GM18517 (cell line): ENCODE data around the gene CREBZF.

Source experiments
- ATAC-seq: cut with Tn5 transposase; IDR thresholded peaks from one replicate; pipeline ENCODE4 v1.9.1; 2021; ENCODE audit warnings: mild to moderate bottlenecking, moderate library complexity; ENCODE audit not compliant: unreplicated experiment

The CREBZF gene, protein sequence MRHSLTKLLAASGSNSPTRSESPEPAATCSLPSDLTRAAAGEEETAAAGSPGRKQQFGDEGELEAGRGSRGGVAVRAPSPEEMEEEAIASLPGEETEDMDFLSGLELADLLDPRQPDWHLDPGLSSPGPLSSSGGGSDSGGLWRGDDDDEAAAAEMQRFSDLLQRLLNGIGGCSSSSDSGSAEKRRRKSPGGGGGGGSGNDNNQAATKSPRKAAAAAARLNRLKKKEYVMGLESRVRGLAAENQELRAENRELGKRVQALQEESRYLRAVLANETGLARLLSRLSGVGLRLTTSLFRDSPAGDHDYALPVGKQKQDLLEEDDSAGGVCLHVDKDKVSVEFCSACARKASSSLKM

DNA sequence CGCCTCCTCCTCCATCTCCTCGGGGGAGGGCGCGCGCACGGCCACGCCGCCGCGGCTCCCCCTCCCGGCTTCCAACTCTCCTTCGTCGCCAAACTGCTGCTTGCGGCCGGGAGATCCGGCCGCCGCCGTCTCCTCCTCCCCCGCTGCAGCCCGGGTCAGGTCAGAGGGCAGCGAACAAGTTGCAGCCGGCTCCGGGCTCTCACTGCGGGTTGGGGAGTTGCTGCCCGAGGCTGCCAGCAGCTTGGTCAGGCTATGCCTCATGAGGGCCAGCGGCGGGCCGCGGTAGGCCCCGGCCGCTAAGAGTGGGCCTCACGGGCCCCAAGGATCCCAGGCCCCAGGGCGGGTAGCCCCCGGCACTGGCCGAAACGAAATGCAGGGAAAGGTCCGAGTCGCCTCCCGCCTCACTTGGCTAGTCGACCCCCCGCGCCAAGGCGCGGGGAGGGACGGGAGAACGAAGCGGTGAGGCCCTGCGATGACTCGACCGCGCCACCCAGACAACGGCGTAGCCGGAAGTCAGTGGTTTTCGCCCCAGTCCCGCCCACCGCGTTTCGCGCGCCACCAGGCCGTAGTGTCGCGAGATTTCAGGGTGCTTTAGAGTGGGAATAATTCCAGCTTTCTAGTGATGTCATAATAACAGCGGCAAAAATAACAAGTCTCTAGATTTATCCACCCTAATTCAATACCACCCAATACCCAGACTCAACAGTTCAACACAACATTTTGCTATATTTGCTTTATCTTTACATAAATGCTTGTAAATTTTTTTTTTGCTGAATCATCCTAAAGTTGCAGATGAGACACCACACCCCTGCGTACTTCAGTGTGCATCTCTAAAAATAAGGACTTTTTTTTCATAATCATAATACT, at the start of gene CREBZF:
Gene CREBZF (minus strand): TSS at position 515 of the 867 bp plus-strand sequence. CDS start 254 bp downstream, at position 261.
- ATAC-seq = peak; percentile 87

DNA sequence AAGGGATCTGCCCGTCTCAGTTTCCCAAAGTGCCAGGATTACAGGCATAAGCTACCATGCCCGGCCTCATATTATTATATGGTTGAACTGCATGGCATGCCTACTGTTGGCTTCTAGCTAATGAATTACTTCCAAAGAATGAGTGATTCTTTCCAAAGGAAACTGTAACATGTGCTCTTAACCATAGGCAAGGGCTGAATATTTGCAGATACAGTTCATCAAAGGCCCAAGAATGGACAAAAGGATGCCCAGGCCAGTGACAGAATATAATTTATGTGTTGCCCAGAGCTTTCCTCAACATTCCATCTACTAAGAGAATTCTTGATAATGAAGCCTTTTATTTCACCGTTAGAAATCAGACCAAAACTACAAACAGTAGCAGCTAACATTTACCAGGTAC, 48.0 kb upstream of the CREBZF start:
- ATAC-seq = no peak

DNA sequence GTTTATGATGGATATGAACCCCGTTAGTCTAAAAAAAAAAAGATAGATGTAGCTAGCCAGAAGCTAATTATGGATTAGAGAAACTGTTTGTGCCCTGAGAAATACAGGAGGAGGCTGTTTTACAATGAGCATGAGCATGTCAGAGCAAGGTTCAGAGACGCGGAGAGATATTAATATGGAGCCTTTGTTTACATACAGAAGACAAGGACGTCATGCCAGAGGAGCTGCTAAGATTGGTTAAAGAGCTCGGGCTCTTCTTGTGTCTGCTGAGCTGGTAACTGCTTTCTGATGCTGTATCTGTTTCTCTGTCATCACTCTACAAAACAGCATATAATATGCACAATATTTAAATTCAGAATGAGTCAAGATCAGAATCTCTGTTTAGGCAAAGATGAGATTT, 46.0 kb upstream of the CREBZF start:
- no peak for ATAC-seq

DNA sequence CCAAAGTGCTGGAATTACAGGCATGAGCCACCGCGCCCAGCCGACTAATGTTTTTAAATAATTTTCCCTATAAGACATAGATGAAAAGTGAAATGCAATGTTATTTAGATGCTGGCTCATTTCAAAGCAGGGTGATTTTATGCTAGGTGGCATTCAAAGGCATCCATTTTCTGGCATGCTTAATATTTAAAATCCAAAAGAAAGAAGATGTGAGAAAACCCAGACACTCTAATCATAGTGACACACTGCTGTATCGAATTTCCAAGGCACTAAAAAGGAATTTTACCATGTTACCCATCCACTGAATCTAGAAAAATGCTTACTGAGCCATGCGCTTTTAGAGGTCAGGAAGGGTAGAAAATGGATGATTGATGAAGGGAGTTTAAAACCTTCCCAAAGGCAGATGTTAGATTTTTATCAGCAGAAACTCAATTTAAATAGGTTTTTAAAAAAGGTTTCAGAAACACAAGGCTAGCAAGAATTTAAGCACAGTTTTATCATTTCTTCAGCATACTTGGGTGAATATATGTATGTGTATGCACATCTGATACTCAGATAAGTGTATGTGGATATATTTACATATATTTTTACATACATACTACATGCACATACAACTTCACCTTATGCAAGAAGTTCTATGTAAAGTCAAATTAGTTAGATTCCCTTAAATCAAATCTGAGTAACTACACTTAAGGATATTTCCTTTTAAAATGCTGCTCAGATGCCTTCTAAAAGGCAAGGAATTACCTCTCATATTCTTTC, 45.2 kb upstream of the CREBZF start:
- no peak for ATAC-seq

DNA sequence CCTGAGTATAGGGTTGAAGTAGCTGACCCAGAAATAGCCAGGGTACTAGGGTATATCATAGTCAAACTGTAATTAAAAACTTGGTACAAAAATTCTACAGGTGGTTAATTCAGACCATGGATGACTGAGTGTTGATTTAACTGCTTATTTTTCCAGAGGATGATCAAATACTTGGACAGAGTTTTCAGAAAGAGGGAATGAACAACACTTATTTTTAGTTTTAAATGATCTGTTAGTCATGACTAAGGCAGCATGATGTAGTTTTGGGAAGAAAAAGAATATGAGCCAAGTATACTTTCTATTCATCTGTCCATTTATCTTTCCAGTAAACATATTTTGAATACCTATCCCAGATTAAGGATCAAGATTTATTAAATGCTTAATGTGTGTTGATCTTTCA, 40.9 kb upstream of the CREBZF start:
- no peak for ATAC-seq

DNA sequence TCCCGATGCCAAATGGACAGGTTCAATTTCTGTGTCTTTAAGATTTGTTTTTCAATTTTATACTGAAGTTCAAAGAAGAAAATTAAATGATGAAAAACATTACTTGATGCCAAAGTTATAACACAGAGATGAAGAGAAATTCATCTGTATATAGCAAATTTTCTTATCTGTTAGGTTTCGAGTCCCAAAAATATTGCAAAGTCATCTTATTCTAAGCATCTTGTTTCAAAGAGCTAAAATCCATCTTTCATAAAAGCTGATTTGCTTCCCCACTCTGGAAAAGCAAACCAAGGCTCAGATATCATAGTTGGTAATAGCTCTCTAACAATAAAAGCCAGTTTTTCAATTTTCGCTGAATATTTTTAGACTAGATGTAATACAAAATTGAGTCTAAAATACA, 40.0 kb upstream of the CREBZF start:
- ATAC-seq = no peak

DNA sequence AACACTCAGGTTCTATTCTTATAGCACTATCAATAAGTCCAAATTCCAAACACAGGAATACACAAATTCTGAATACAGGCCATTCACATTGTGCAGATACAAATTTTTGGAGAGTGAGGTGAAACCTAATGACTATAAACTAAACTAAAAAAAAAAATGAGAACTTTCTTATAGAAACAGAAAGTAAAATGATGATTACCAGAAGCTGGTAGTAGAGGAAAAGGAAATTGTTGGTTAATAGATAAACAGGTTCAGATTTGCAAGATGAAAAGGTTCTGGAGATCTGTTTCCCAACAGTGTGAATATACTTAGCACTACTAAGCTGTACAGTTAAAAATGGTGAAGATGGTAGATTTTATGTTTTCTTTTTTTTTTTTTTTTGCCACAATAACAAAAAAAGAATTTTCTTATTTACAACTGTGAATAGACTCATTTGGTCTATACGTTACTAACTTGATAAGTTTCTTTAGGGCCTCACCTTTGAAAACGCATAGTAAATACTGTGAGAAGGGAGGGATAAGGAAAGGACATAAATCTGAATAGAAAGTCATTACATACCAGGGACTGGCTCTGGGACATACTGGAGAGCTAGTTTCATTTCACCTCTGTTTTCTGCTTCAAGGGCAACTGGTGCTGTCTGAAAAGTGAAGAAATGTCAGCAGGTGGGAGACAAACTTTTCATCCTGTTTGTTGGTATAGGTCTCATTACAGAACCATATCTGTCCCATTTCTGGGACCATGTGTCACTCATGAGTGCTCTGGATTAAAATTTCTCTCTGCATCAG, 35.2 kb upstream of the CREBZF start:
- peak; percentile 98 for ATAC-seq

DNA sequence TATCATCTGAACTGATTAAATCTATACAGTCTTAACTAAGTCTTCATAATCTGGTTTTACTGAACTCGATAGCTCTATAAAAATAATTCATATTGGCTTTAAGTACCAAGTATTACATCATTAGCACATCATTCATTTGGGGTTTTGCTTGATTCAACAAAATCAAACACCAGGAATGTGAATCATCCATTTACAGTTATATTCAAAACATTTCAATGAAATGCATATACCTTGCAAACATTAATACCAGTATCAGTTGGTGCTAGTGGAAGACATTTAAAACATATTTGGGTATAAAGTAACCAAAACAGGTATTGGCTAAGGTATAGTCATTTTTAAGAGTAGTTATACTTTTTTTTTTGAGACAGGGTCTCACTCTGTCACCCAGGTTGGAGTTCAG, 33.3 kb upstream of the CREBZF start:
- ATAC-seq = no peak

DNA sequence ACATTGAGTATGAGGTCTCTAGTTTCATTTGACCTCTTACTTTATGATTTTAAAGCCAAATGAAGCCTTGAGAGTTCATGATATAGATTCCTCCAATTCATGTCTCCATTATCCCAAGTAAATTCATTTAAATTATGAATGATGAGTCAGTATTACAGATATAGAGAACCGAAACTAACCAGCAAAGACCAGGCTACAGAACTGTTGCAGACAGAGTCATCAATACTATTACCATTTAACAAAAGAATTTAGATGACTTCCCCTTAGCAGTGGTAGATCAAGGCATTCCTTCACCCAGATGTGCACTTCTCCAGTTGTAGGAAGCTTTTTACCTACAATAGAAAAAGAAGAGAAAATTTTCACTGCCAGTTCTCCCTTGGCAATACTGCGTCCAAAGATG, 32.8 kb upstream of the CREBZF start:
- ATAC-seq = no peak

DNA sequence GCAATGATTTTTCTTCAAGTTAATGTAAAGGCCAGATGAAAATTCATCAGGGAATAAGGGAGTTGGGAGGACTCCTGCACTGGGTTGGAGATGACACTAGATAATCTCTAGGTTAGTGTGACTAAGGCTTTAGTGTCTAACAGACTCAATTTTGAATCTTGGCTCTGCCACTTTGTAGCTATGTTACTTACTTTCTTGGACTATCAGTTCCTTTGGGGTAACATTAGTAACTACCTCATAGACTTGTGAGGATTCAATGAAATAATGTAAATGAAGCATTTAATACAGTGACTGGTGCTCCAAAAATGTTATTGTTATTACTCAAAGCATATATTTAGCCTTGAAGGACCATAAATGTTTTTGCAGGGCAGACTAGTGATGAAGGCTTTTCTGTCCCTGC, 30.6 kb upstream of the CREBZF start:
- no peak for ATAC-seq

DNA sequence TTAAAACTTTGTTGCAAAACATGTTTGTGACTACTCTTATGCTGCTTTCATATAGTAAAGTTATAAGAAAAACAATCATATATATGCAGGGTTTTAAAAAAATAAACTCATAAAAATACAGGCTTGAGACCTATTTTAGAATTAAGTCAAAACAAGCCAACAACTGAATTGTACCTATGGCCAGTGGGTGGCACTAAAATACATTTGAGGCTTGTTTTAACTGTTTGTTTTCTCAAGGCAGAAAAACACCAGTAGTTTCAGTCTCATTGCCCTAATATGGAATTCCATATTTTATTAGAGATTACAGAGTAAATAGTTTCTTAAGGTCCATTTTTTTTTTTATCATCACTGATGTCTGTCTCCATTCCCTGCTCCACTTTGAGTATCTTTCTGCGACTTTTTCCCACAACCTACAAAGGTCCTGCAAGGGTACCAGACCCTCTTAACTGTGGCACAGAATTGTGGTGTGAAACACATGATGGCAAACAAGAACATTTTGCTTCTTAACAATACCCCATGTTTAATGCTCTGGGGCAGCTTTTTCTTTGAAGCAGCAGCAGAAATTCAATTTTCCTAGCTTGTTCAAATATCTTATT, 29.6 kb upstream of the CREBZF start:
- peak; percentile 62 for ATAC-seq

DNA sequence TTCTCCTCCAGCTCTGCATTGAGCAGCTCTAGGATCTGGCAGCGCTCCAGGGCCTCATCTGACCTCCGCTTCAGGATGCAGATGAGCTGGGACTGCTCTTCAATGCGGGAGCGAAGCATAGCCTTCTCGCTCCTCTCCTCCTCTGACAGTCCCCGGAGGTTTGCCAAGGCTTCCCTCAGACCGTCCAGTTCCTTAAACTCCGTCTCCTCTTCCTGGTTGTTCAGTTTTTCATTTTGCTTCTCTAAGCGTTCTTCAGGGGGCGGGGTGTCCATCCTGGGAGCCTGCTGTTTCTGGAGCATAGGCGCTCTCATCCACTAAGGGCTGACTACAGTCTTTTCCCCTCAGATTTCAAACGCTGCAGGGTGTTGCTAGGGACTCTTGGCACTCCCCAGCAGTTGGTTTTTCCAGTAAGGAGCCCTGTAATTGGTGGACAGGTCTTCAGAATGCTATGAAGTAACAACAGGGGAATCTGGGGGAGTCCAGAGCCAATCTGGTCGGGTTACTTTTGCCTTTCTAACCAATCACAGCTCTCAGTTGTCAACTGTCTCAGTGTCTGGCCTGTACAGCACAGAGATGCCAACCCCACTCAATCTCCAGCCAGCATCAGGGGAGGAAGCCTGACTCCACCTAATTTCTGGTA, 21.0 kb upstream of the CREBZF start, which contains the start of gene CCDC89:
Gene CCDC89 (minus strand): TSS at position 376 of the 640 bp plus-strand sequence. CDS start 65 bp downstream, at position 311.
- ATAC-seq = no peak

DNA sequence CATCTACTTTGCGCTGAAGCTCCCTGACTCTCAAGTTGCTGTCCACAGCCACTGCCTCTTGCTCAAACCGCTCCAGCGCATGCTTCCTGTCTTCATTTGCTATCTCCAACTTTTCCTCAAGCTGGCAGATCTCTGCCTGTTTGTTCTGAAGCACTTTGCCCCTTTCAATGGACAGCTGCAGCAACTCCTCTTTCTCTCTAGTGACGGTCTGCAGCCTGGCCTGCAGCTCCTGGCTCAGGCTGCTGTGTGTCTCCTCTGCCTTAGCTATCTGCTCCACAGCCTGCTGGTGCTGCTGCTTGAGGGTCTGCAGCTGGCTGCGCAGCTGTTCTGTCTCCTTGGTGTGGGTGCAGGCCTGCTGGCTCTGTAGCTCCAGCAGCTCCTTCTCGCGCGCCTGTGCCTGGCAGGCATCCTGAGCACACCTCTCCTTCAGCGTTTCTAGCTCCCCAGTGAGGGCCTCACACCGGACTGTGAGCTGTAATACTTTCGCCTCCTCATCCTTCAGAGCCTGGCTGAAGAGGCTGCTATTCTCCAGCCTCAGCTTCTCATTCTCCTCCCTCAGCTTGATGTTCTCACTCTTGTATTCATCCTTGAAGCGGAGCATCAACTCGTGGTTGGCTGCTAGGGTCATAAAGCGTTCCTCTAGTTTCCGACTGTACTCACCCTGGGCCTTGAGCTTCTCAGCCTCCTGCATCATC, 20.3 kb upstream of the CREBZF start:
- ATAC-seq = no peak

DNA sequence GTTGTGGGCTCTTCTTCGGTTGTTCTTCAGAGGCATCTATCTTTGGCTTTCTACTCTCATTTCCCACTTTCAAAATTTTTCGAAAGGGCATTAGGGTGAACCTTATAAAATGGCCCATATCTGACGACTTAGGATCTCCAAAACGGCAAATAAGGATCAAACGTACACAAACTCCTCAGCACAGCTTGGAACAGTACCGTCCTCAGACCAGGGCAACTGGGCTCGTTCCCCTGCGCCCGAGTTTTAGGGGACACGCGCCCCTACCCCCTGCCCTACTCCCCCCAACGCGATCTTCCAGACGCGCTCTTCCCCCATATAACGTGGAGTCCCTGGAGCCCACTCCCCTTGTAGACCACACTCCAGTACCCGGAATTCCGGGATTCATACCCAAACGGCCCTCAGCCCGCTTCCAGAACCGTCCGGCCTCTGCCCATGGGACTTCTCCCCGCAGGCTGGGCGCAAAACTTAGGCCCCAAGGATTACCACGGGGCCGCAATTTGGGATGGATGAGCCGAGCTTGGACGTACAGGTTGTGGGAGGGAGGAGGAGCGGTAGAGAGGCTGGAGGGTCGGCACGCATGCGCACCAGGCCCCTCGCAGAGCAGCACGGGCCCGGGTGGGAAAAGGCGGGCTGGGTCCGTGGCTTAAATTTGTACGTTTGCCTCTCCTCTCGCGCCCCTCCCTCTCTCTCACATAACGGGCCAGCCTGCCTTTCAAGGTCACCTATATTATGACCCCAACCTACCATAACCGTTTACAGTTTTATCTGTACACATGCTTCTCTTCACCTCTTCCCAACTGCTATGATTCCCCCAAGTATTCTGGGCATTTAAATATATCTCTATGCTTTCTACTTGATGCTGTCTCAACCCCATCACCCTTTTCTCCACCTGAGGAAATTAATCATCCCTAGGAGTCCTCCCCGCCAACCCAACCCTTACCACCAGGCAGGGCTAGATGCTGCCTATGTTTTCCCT, 17.7 kb upstream of the CREBZF start:
- ATAC-seq = peak; percentile 83

DNA sequence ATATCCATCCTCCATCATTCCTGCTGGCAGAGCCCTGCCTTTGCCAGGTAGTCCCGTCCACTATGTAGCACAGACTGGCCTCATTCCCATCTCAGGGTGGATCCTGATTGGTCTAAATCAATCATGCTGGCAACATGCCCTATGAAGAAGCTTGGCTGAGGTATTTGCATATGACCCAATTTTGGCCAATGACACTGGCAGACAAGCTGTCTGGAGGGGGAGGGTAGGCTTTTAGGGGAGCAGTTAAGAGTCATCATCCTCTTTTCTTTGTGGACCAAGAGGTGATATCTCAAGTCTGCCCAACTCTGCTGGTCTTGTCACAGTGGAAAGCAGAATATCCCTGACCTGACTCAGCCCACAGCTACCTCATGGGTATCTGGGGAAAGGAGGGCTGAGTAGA, 16.0 kb upstream of the CREBZF start:
- ATAC-seq = no peak

DNA sequence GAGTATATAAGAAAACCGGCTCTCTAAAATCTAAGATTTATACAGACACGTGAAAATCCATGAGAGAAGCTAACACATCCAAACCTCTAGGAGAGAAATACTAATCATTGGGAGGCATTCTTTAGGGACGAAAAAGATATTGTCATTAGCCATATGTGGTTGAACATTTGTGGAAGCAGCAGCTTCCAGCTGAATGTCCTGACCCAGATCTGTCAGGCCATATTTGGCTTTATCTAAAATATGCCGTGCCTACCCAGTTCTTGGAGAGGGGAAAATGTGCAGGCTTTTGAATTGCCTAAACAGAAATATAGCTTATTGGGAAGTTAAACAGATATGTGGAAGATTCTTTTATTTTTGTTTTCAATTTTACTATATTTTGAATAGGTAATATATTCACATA, 14.6 kb upstream of the CREBZF start:
- ATAC-seq = no peak

DNA sequence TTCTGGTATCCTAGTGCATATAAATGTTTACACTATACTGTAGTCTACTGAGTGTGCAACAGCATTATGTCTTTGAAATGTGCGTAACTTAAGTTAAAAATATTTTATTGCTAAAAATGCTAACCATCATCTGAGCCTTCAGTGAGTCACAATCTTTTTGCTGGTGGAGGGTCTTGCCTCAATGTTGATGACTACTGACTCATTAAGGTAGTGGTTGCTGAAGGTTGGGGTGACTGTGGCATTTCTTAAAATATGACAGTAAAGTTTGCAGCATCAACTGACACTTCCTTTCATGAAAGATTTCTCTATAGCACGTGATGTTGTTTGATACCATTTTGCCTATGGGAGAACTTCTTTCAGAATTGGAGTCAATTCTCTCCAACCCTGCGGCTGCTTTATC, 8.5 kb upstream of the CREBZF start:
- no peak for ATAC-seq
